Large intestine (tissue), 3 donors: Measurements from ENCODE around the gene PIK3R5. TPM values are rescaled to one million over a fixed set of nuclear protein-coding genes. Genes with fewer than 3 reads are reported as not detected.
"Not testable (repeated sequence)": the region's sequence is repeated elsewhere in the genome, so short reads cannot be mapped to it uniquely, and the experiment has no call there.

Source experiments
- DNase-seq, 2 donors: peaks; one replicate each; pipeline versions ENCODE4 v3.0.0 to v3.0.0-alpha.2; 2013
- H3K27ac ChIP-seq: one replicate; pipeline ENCODE4 v1.5.1; 2013; ENCODE audit warnings: low read length
- H3K27me3 ChIP-seq: 2 replicates; pipeline ENCODE4 v1.6.1; 2013; ENCODE audit warnings: low read length; ENCODE audit not compliant: control insufficient read depth, insufficient read depth
- H3K36me3 ChIP-seq: 2 replicates; pipeline ENCODE4 v1.6.1; 2013; ENCODE audit warnings: low read length; ENCODE audit not compliant: control insufficient read depth, insufficient read depth
- H3K4me1 ChIP-seq: one replicate; pipeline ENCODE4 v1.6.1; 2013; ENCODE audit warnings: low read length; ENCODE audit not compliant: control insufficient read depth, insufficient read depth
- H3K4me3 ChIP-seq: one replicate; pipeline ENCODE4 v1.5.1; 2013; ENCODE audit warnings: low read length
- H3K9me3 ChIP-seq: one replicate; pipeline ENCODE4 v1.6.1; 2013; ENCODE audit warnings: mild to moderate bottlenecking, low read depth, low read length, moderate library complexity; ENCODE audit not compliant: control insufficient read depth
- WGBS: methylation state at CpG from one replicate; pipeline ENCODE4 v1.1.5; 2013; ENCODE audit warnings: low lambda C conversion rate; ENCODE audit not compliant: insufficient coverage; 5-methylcytosine and 5-hydroxymethylcytosine counted together
- polyA plus RNA-seq: library from polyadenylated mRNA; unstranded; fragments of 120-200 nt; gene quantifications from one replicate; pipeline ENCODE4 v1.2.1, GENCODE V29; 2013

PIK3R5 gene
- polyA plus RNA-seq, 1 donor = 3.2 TPM

- no peaks in the 10 kb centered on the region for H3K4me1 ChIP-seq
- no CpG with 5 or more reads among the region's 11 CpGs for WGBS
- H3K27me3 ChIP-seq = peaks cover 6% of the 10 kb centered on the region
- peaks cover 3% of the 10 kb centered on the region for H3K9me3 ChIP-seq
- no peak overlapping the region for H3K4me3 ChIP-seq
- H3K27ac ChIP-seq = no peak overlapping the region
- no peak for DNase-seq
- H3K36me3 ChIP-seq = no peaks in the 10 kb centered on the region
Observed at GRCh38 chr17:8859027-8859803, 106.3 kb downstream of the PIK3R5 start.

- Histone ChIP-seq H3K27ac (no peak overlapping the region), H3K4me3 (no peak overlapping the region), H3K9me3 (no peaks in the 10 kb centered on the region), H3K27me3 (peaks cover 6% of the 10 kb centered on the region), H3K36me3 (no peaks in the 10 kb centered on the region), H3K4me1 (no peaks in the 10 kb centered on the region)
- 81% methylated on average over 2 of the region's 5 CpGs for WGBS
- no peak for DNase-seq
Observed at GRCh38 chr17:8857919-8858318, 107.6 kb downstream of the PIK3R5 start.

- Histone ChIP-seq H3K27me3 (peaks cover 6% of the 10 kb centered on the region), H3K9me3 (no peaks in the 10 kb centered on the region), H3K4me3 (no peak overlapping the region), H3K4me1 (no peaks in the 10 kb centered on the region), H3K27ac (no peak overlapping the region), H3K36me3 (no peaks in the 10 kb centered on the region)
- no CpG with 5 or more reads among the region's 14 CpGs for WGBS
- DNase-seq = no peak
Observed at GRCh38 chr17:8856869-8857575, 108.5 kb downstream of the PIK3R5 start.

GRCh38 chr17:8856205-8856603, 109.3 kb downstream of the PIK3R5 start:
- H3K4me3 ChIP-seq, H3K27ac ChIP-seq, DNase-seq, H3K4me1 ChIP-seq, H3K9me3 ChIP-seq, H3K36me3 ChIP-seq, H3K27me3 ChIP-seq: not testable (repeated sequence)
- 80% methylated on average over 1 of the region's 6 CpGs for WGBS

GRCh38 chr17:8855477-8856204, 109.9 kb downstream of the PIK3R5 start:
- WGBS = 81% methylated on average over 5 of the region's 17 CpGs
- Histone ChIP-seq H3K36me3 (no peaks in the 10 kb centered on the region), H3K4me3 (no peak overlapping the region), H3K9me3 (no peaks in the 10 kb centered on the region), H3K27me3 (peaks cover 6% of the 10 kb centered on the region), H3K27ac (no peak overlapping the region), H3K4me1 (no peaks in the 10 kb centered on the region)
- DNase-seq = no peak

- 100% methylated on average over 1 of the region's 5 CpGs for WGBS
- H3K4me1 ChIP-seq = no peaks in the 10 kb centered on the region
- no peak for DNase-seq
Observed at GRCh38 chr17:8851600-8851999, 113.9 kb downstream of the PIK3R5 start.

GRCh38 chr17:8849311-8850041, 116.0 kb downstream of the PIK3R5 start:
- DNase-seq = no peak
- H3K36me3 ChIP-seq = no peaks in the 10 kb centered on the region
- H3K27me3 ChIP-seq = no peaks in the 10 kb centered on the region
- H3K4me3 ChIP-seq = no peak overlapping the region
- no peak overlapping the region for H3K27ac ChIP-seq
- no peaks in the 10 kb centered on the region for H3K4me1 ChIP-seq
- H3K9me3 ChIP-seq = no peaks in the 10 kb centered on the region
- 100% methylated on average over 1 of the region's 4 CpGs for WGBS

More at GRCh38 chr17:8851600-8851999, 113.9 kb downstream of the PIK3R5 start:
- no peak overlapping the region for H3K4me3 ChIP-seq
- H3K9me3 ChIP-seq = no peaks in the 10 kb centered on the region
- H3K27ac ChIP-seq = no peak overlapping the region
- no peaks in the 10 kb centered on the region for H3K27me3 ChIP-seq
- H3K36me3 ChIP-seq = no peaks in the 10 kb centered on the region

- Histone ChIP-seq H3K36me3 (no peaks in the 10 kb centered on the region), H3K4me1 (no peaks in the 10 kb centered on the region), H3K4me3 (no peak overlapping the region), H3K9me3 (no peaks in the 10 kb centered on the region), H3K27me3 (no peaks in the 10 kb centered on the region), H3K27ac (no peak overlapping the region)
- DNase-seq = no peak
- no CpG with 5 or more reads among the region's 2 CpGs for WGBS
Observed at GRCh38 chr17:8847891-8848290, 117.6 kb downstream of the PIK3R5 start.

- H3K4me1 ChIP-seq = no peaks in the 10 kb centered on the region
- no peaks in the 10 kb centered on the region for H3K27me3 ChIP-seq
- no peak for DNase-seq
- H3K36me3 ChIP-seq = no peaks in the 10 kb centered on the region
- H3K9me3 ChIP-seq = no peaks in the 10 kb centered on the region
- no peak overlapping the region for H3K27ac ChIP-seq
- no peak overlapping the region for H3K4me3 ChIP-seq
Observed at GRCh38 chr17:8846768-8847211, 118.7 kb downstream of the PIK3R5 start.
